ENCODE data around the gene CBX4. TPM values are rescaled to one million over a fixed set of nuclear protein-coding genes. Genes with fewer than 3 reads are reported as not detected.

Gene CBX4
- total and polyA plus RNA-seq, 2 experiments from 2014 or later = 1.2 to 18.9 TPM

GRCh38 chr17:79796444-79796762, 42.8 kb downstream of the CBX4 start:
- Histone ChIP-seq H3K9me2 (ENCODE audit: insufficient read depth) (no peaks in the 10 kb centered on the region), H3K4me2 (ENCODE audit: unreplicated experiment) (peak overlapping the region; percentile 77), H3K4me3 (peak overlapping the region; percentile 77), H3K9ac (peak overlapping the region; percentile 85), H3K79me2 (ENCODE audit: insufficient read depth) (peaks cover 7% of the 10 kb centered on the region; the same call in 1 of the 2 replicates), H3K4me1 (ENCODE audit: insufficient read depth) (0 out of 2 replicates have a peak, but pooled peaks cover 6% of the 10 kb centered on the region), H3K27ac (no peak overlapping the region), H3F3A (ENCODE audit: insufficient read depth) (0 out of 2 replicates have a peak, but pooled peaks cover 4% of the 10 kb centered on the region), H3K9me3 (ENCODE audit: low read depth) (no peaks in the 10 kb centered on the region), H2AFZ (peak overlapping the region; percentile 62), H3K27me3 (replicated peaks; ENCODE audit: insufficient read depth) (peaks cover 45% of the 10 kb centered on the region), H4K20me1 (ENCODE audit: insufficient read depth) (no peaks in the 10 kb centered on the region), H3K36me3 (ENCODE audit: low read depth) (no peaks in the 10 kb centered on the region)
- WGBS, 2 experiments (ENCODE audit: low coverage in 1 of 2, low lambda C conversion rate in 2 of 2, missing lambda C conversion rate in 2 of 2) = 1 to 2% methylated on average over 17 to 19 of the region's 19 CpGs
- DNase-seq = no peak
- in situ Hi-C loops (cut with MboI) = no loop called here
- TF ChIP-seq EZH2 (IDR thresholded peaks at IDR 0.05; ENCODE audit: insufficient read depth, poor library complexity, severe bottlenecking) = no peak
- TF ChIP-seq EZH2phosphoT487 (IDR thresholded peaks at IDR 0.05; ENCODE audit: insufficient read depth, low read depth) = no peak

GRCh38 chr17:79795795-79796443, 43.3 kb downstream of the CBX4 start:
- in situ Hi-C loops (cut with MboI) = no loop called here
- TF ChIP-seq EZH2phosphoT487 (IDR thresholded peaks at IDR 0.05; ENCODE audit: insufficient read depth, low read depth) = no peak
- no peak for TF ChIP-seq EZH2 (IDR thresholded peaks at IDR 0.05; ENCODE audit: insufficient read depth, poor library complexity, severe bottlenecking)
- no peaks in the 10 kb centered on the region for H3K9me2 ChIP-seq (ENCODE audit: insufficient read depth)
- WGBS, 2 experiments (ENCODE audit: low coverage in 1 of 2, low lambda C conversion rate in 2 of 2, missing lambda C conversion rate in 2 of 2) = 64 to 72% methylated on average over 8 of the region's 8 CpGs
- no peak overlapping the region for H3K27ac ChIP-seq
- peak overlapping the region; percentile 77 for H3K4me2 ChIP-seq (ENCODE audit: unreplicated experiment)
- H3K4me3 ChIP-seq = peak overlapping the region; percentile 77
- 0 out of 2 replicates have a peak, but pooled peaks cover 6% of the 10 kb centered on the region for H3K4me1 ChIP-seq (ENCODE audit: insufficient read depth)
- no peaks in the 10 kb centered on the region for H4K20me1 ChIP-seq (ENCODE audit: insufficient read depth)
- H3K9ac ChIP-seq = peak overlapping the region; percentile 85
- H3K27me3 ChIP-seq (replicated peaks; ENCODE audit: insufficient read depth) = peaks cover 45% of the 10 kb centered on the region
- H3K36me3 ChIP-seq (ENCODE audit: low read depth) = no peaks in the 10 kb centered on the region
- H3K9me3 ChIP-seq (ENCODE audit: low read depth) = no peaks in the 10 kb centered on the region
- H2AFZ ChIP-seq = no peak overlapping the region
- 0 out of 2 replicates have a peak, but pooled peaks cover 4% of the 10 kb centered on the region for H3F3A ChIP-seq (ENCODE audit: insufficient read depth)
- no peak for DNase-seq
- peaks cover 7% of the 10 kb centered on the region; the same call in 1 of the 2 replicates for H3K79me2 ChIP-seq (ENCODE audit: insufficient read depth)

- Histone ChIP-seq H3K4me2 (ENCODE audit: unreplicated experiment) (no peak overlapping the region), H2AFZ (no peak overlapping the region), H3K79me2 (ENCODE audit: insufficient read depth) (peaks cover 7% of the 10 kb centered on the region; the same call in 1 of the 2 replicates), H3K9me2 (ENCODE audit: insufficient read depth) (no peaks in the 10 kb centered on the region), H3K9ac (no peak overlapping the region; the same call in 1 of the 2 replicates), H3K4me1 (ENCODE audit: insufficient read depth) (0 out of 2 replicates have a peak, but pooled peaks cover 6% of the 10 kb centered on the region), H3K27ac (no peak overlapping the region), H3K36me3 (ENCODE audit: low read depth) (no peaks in the 10 kb centered on the region), H3F3A (ENCODE audit: insufficient read depth) (0 out of 2 replicates have a peak, but pooled peaks cover 4% of the 10 kb centered on the region), H4K20me1 (ENCODE audit: insufficient read depth) (no peaks in the 10 kb centered on the region), H3K9me3 (ENCODE audit: low read depth) (no peaks in the 10 kb centered on the region), H3K4me3 (no peak overlapping the region), H3K27me3 (replicated peaks; ENCODE audit: insufficient read depth) (peaks cover 44% of the 10 kb centered on the region)
- 88 to 89% methylated on average over 41 to 47 of the region's 47 CpGs for WGBS, 2 experiments (ENCODE audit: low coverage in 1 of 2, low lambda C conversion rate in 2 of 2, missing lambda C conversion rate in 2 of 2)
- no peak for TF ChIP-seq EZH2phosphoT487 (IDR thresholded peaks at IDR 0.05; ENCODE audit: insufficient read depth, low read depth)
- TF ChIP-seq EZH2 (IDR thresholded peaks at IDR 0.05; ENCODE audit: insufficient read depth, poor library complexity, severe bottlenecking) = no peak
- in situ Hi-C loops (cut with MboI) = no loop called here
- DNase-seq = no peak
Measured at GRCh38 chr17:79794659-79795511, 44.4 kb downstream of the CBX4 start.

GRCh38 chr17:79793924-79794304, 45.3 kb downstream of the CBX4 start:
- Histone ChIP-seq H3K4me2 (ENCODE audit: unreplicated experiment) (peak overlapping the region; percentile 92), H3K27ac (peak overlapping the region; percentile 82), H2AFZ (peak overlapping the region; percentile 76), H3K4me3 (peak overlapping the region; percentile 72), H3K9me2 (ENCODE audit: insufficient read depth) (no peaks in the 10 kb centered on the region), H3K36me3 (ENCODE audit: low read depth) (no peaks in the 10 kb centered on the region), H4K20me1 (ENCODE audit: insufficient read depth) (no peaks in the 10 kb centered on the region), H3K27me3 (replicated peaks; ENCODE audit: insufficient read depth) (peaks cover 43% of the 10 kb centered on the region), H3K9ac (peak overlapping the region; percentile 74), H3K4me1 (ENCODE audit: insufficient read depth) (0 out of 2 replicates have a peak, but pooled peaks cover 6% of the 10 kb centered on the region), H3K9me3 (ENCODE audit: low read depth) (no peaks in the 10 kb centered on the region), H3F3A (ENCODE audit: insufficient read depth) (0 out of 2 replicates have a peak, but pooled peaks cover 4% of the 10 kb centered on the region), H3K79me2 (ENCODE audit: insufficient read depth) (peaks cover 7% of the 10 kb centered on the region; the same call in 1 of the 2 replicates)
- DNase-seq = peak; percentile 71
- WGBS, 2 experiments (ENCODE audit: low coverage in 1 of 2, low lambda C conversion rate in 2 of 2, missing lambda C conversion rate in 2 of 2) = 7 to 14% methylated on average over 3 of the region's 3 CpGs
- in situ Hi-C loops (cut with MboI) = no loop called here
- no peak for TF ChIP-seq EZH2 (IDR thresholded peaks at IDR 0.05; ENCODE audit: insufficient read depth, poor library complexity, severe bottlenecking)
- TF ChIP-seq EZH2phosphoT487 (IDR thresholded peaks at IDR 0.05; ENCODE audit: insufficient read depth, low read depth) = no peak

All from GM23248 (cell line).